ENCODE measurements around the gene HEY2. TPM values are rescaled to one million over a fixed set of nuclear protein-coding genes. Genes with fewer than 3 reads are reported as not detected.
"Not testable (repeated sequence)": the region's sequence is repeated elsewhere in the genome, so short reads cannot be mapped to it uniquely, and the experiment has no call there.

HEY2 gene
- total RNA-seq, 1 donor from 2014 or later, result not detected

DNA sequence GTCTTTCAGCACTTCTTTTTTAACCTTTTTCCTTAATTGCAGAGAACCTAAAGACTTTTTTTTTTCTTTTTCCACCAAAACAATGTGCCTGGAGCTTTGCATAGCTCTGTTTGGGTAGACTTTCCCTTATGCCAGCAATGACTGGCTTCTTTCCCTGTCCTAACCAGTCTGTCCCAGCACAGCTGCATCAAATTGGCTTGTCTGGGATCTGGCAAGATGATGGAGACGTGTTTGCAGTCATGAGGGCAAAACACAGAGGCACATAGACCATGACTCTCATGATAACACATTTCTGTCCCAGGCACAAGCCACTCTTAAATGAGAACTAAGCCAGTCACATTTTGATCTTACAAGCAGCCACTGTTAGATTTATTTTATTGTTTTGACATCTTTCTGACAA, 16.5 kb downstream of the HEY2 start:
- intact Hi-C loops (cut with micrococcal nuclease), result no loop called here

DNA sequence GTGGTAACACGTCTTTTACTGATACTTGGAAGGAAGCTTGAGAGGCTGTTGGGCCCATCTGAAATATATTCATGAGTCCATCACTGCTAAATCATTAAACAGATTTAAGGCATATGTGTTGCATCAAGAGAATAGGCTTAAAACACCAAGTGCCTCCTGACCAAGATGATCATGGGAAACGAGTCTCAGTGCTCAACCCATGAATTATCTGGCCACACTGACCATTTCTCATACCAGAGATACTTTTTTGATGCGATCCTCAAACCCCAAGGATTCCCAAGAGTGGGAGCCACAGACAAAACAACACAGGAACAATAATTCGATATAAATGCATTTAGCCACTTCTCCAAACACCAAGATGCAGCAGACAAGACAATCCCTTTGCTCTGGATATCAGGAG, 17.2 kb downstream of the HEY2 start:
- intact Hi-C loops (cut with micrococcal nuclease), result no loop called here

DNA sequence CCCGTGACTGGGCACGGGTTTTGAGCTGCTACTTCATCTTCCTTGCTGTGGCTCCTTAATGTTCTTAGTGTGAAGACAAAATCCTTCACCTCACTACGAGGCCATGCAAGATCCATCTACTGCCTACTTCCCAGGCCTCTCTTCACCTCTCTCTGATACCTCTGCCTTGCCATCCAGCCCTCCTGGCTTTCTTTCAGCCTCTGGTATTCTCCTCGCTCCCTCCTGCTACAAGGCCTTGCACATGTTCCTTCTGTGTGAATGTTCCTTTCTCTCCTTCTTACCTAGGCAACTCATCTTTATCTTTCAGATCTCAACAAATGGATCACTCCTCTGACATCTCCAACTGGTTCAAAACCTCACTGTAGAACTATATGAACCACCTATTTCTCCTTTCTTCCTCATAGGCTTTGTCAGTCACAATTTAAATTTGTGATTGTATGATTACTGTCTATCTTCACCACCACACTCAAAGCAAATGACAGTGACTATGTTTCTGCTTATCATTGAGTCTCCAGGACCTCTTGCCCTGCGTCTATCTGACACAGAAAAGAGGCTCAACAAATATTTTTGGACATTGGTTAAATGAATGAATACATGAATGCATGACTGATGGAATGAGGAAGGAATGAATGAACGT, 19.8 kb downstream of the HEY2 start:
- intact Hi-C loops (cut with micrococcal nuclease), result loop anchor here (1.0 kb wide), 2 partner anchors 458 to 616 kb away; partner anchors contain the start of gene TPD52L1

DNA sequence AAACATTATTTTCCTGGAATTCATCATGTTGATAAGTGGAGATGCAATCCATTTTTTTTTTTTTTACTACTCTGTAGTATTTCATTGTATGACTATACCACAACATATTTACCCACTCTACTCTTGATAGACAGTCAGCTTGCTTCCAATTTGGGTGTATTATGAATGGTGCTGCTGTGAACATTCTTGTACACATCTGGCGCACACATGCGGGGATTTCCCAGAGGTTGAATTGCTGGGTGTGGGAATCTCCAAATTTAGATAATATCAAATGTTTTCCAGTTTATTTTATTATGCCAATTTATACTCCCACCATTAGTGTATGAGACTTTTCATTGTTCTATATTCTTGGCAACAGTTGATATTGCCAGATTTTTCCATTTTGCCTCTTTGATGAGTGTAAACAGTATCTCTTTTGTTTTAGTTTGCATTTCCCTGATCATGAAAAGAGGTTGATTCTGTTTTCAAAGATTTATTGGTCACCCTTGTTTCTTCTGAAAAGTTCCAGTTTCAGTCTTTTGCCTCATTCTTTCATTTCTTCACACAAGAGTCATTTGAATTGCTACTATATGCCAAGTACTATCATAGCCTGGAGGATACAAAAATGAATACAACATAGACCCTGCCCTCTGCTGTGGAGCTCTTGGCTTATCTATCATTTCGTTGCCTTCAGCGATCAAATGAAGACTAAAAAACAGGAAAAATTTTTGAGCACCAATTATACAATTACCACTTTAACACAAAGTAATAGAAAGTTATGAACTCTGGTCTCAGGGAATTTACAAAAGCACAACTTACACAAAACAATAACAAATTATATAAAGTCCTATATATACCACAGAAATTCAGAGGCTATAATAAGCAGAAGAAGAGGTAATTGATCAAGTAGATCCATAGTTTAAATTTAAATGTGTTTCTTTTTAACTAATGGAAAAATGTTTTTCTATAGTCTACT, 24.2 kb downstream of the HEY2 start:
- intact Hi-C loops (cut with micrococcal nuclease), result no loop called here

DNA sequence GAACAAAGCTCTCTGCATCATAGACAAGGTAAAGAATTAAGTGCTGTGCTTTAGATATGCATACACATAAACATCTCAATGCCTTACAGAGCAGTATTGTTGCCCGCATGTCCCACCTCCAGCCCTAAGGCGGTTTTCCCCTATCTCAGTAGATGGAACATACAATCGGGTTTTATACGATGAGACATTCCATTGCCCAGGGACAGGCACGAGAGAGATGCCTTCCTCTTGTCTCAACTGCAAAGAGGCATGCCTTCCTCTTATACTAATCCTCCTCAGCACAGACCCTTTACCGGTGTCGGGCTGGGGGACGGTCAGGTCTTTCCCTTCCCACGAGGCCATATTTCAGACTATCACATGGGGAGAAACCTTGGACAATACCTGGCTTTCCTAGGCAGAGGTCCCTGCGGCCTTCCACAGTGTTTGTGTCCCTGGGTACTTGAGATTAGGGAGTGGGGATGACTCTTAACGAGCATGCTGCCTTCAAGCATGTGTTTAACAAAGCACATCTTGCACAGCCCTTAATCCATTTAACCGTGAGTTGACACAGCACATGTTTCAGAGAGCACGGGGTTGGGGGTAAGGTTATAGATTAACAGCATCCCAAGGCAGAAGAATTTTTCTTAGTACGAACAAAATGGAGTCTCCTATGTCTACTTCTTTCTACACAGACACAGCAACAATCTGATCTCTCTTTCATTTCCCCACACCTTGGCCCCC, 26.8 kb downstream of the HEY2 start:
- intact Hi-C loops (cut with micrococcal nuclease), result not testable (repeated sequence)

DNA sequence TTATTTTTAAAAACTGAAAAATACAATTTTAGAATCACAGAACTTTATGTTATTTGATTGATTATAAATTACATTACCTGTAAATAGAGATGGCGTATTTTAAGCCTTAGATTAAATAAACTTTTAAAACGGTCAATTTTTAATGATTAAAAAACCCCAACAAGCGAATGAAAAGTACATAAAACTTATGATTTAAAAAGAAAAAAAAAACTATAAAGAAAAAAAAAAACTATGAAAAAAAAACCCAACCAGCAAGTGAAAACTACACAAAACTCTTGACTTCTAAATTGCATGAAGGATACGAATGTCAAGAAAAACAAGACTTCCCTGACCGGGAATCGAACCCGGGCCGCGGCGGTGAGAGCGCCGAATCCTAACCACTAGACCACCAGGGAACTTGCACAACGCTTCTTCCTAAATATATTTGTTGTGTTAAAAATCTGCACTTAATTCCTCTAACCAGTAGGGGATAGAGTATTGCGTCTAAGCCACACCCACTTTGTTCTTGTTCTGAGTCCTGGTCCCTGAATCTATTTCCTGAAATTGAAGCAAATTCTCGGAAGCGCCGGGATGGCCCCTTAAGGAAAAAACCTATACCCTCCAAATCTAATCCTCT, 30.6 kb downstream of the HEY2 start:
- intact Hi-C loops (cut with micrococcal nuclease), result loop anchor here (1.0 to 10.0 kb wide), 9 partner anchors 10 to 1735 kb away; partner anchors contain the start of genes CENPW, HEY2, HINT3 and MTCL3

DNA sequence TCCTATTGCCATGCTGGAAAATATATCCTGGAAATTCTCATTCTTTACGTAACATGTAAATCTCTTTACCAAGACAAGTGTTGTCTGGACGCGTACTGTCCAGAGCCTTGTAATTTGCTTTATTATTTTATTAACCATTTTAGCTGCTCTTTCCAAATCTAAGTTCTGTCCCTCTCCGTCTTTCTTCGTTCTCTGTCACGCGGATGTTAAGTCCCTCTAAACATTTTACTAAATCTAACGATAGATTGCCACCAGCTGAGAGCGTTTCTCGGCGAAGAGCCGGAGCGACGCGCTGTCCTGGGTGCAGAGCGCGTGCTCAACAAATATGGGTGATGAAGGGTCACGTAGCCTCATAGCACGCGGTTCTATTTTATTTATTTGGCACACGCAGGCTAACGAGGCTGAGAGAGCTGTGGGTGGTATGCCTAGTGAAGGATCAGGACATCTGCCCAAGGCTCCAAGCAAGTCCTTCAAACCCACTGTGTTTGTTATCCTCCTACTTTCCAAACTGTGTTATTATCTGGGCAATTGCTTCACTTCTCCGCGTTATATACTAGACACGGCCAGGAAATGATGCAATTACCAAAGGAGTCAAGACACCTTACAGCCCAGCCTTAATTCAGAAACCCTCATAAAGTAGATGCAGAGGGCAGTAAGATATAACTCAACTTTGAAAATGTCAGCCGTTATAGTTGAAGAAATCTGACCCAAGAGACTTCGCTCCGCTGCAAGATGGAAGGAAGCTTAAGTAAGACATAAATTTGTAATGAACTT, 31.3 kb downstream of the HEY2 start:
- intact Hi-C loops (cut with micrococcal nuclease), result loop anchor here (1.0 to 10.0 kb wide), 10 partner anchors 10 to 1734 kb away; partner anchors contain the start of genes CENPW, HEY2, HINT3 and MTCL3

DNA sequence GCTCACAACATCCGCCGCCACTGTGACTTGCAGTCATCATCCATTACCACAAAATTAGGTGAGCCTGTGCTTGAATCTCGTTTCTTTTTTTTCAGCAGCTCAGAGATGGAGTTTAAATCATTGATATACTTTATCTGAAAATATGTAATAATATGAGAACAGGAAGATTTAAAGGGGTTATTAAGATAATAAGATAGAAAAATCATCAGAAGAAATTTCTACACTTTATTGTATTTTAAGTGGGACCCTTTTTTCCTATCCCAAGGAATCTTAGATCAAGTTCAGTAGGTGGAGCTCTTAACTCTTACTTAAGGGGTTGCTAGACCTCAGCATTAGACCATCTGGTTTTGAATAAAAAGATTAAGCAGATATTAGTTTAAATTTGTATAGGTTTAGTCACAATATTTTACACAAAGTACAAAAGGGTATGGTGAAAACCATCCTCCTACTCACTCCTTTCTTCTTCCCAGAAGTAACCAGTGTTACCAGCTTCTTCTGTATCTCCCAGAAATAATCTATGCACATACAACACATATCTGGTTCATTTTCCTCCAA, 32.0 kb downstream of the HEY2 start:
- intact Hi-C loops (cut with micrococcal nuclease), result loop anchor here (1.0 to 10.0 kb wide), 4 partner anchors 47 to 1733 kb away; partner anchors contain the start of genes MTCL3 and RNF146

DNA sequence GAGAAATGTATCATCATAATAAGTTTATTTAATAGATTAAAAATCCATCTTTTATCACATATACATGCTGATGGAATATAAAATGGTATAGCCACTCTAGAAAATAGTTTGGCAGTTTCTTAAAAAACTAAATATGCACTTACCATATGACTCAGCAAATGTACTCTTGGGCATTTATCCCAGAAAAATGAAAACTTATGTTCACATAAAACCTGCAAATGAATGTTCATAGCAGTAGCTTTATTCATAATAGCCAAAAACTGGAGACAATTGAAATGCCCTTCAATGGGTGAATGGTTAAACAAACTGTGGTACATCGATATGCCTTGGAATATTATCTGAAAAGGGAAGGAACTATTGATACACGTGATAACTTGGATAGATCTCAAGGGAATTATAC, 34.9 kb downstream of the HEY2 start:
- intact Hi-C loops (cut with micrococcal nuclease), result loop anchor here (10.0 kb wide), 2 partner anchors 1480 to 1730 kb away; partner anchors contain the start of genes MTCL3 and RNF146

DNA sequence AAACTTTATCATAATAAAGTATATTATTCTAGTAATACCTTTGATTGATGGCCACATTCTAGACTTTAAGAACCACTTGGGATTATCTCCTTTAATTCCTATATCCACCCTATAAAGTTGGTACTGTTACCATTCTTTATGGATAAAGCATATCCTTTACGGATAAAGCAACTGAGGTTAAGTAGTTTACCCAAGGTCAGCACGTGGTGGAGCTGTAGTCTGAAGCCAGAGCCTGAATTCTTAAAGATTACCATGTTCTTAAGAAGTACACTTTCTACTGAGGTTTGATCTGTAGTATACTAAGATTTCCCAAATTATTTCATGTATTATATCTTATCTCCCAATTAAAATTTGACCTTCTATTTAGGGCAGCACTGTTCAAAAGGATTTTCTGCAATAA, 38.4 kb downstream of the HEY2 start:
- intact Hi-C loops (cut with micrococcal nuclease), result loop anchor here (10.0 kb wide), 2 partner anchors 1477 to 1727 kb away; partner anchors contain the start of genes MTCL3 and RNF146

DNA sequence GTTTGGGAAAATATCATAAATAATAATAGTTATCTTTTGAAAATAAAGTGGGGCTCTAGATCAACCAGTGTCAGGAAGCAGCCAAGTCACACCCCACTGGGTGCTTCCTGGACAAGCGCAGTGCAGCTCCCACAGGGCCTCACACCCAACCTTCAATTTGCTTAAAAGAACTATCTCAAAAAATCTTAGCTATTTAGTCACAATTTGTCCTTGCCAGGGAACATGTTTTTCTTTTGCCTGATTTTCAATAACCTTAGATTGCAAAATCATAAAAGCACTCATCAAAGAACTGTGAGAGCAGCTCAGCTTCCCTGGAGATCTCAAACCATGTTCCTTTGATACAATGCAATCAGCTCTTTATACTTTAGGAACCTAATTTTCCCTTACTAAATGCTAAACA, 39.7 kb downstream of the HEY2 start:
- intact Hi-C loops (cut with micrococcal nuclease), result loop anchor here (1.0 to 10.0 kb wide), 3 partner anchors 197 to 1726 kb away; partner anchors contain the start of genes MTCL3, RNF146 and TRMT11

DNA sequence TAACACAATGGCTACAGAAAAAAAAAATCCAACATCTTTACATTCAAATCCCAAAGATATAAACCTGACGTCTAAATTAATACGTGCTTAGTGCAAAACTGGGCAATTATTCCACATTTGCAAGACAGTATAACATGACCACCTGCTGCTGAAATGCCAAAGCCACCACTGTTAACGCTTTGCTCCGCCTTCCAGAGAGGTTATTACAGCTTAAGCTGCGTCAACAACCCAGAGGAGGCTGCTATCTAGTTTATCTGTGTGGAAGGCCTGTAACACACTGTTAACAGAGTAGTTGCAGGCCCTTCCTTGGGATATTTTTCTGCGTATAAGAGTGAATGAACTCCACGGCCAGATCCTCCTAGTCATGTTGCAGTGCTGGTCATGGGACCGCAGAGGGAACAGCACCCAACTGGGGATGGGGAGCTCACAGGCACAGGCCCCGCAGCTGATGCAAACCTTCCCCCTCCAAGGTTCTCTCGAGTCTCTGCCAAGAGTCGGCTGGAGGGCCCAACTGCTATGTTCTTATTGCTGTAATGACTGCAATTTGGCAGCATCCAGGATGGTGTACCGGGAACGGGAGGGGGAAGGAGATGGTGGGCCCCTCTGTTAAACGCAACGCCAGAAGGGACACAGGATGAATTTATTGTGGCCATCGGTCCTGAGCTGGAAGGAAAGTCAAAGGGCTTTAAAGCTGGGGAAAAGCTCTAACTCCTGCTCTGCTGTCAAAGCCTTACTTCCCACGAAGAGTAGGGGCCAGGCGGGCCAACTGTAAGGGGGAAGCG, 40.3 kb downstream of the HEY2 start:
- intact Hi-C loops (cut with micrococcal nuclease), result loop anchor here (1.0 to 10.0 kb wide), 7 partner anchors 9 to 1725 kb away; partner anchors contain the start of genes HEY2, HINT3, MTCL3 and RNF146

DNA sequence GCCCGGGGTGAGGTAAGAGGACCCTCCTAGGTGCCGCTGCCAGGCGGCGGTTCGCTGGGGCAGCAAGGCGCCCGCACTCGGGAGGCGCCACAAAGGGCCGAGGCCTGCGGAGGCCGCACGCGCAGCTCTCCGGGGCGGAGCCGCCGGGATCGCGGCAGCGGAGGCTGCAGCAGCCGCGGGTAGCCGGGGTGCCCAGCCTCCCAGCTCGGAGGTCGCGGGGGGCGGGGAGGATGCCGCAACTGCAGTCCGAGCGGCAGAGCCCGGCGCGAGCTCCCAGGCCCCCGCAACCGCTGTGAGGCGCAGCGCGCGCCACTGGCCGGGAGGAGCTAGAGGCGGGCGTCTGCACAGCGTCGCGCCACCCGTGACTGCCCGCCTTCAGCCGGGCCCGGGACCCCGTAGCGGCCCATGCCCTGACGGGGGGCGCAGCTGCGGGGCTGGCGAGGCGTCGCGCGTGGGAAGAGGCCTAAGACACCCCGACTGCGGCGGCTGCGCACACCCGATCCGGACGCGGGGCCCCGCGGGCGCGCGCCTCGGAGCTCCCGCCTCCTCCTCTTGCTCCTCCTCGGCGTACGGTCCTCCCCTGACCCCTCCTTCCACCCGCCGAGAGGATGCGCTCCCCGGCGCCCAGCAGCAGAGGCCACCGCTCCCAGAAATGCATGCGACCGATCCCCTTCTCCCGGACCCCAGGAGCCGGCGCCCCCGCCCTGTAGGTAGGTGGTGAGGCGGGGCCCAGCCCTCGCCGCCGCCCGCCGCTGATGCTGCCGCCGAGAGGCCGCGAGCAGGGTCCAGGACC, 41.1 kb downstream of the HEY2 start, which contains the start of gene NCOA7:
Gene NCOA7, plus strand, starts transcription at position 603 of the 793 bp plus-strand sequence. CDS start 24,395 bp downstream, outside the sequence.
- intact Hi-C loops (cut with micrococcal nuclease), result loop anchor here (1.0 to 2.0 kb wide), 6 partner anchors 10 to 166 kb away; partner anchors contain the start of genes HEY2 and HINT3

DNA sequence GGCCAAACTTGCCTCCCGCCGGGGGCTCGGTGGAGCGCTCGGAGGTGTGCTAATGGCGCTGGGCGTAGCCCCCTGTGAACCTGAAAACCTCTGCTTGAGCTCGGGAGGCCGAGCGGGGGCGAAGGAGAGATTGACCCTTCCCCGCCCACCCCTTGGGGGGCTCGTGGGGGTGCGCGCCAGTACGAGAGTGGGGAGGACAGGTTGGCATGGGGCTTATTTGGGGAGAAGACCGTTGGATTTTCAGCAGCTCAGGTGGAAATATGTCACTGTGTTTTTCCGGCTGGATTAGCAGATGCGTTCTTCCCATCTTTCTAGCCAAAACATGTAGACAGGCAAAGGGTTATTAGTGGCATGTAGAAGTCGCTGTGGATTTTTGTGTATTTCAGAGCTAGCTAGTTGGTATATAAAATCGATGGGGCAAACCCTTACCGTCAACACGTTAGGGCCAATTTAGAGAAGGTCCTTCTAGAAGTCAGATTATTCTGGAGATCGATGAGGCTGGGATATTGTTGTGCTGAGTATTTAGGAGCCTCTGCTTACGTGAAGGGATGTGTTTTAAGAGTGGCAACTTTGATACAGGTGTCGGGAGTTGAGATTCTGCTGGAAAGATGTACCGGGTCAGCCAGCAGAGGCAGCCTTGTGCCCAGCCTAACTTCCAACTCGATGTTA, 41.9 kb downstream of the HEY2 start:
- intact Hi-C loops (cut with micrococcal nuclease), result loop anchor here (1.0 to 2.0 kb wide), 4 partner anchors 14 to 128 kb away; partner anchors contain the start of gene HEY2

DNA sequence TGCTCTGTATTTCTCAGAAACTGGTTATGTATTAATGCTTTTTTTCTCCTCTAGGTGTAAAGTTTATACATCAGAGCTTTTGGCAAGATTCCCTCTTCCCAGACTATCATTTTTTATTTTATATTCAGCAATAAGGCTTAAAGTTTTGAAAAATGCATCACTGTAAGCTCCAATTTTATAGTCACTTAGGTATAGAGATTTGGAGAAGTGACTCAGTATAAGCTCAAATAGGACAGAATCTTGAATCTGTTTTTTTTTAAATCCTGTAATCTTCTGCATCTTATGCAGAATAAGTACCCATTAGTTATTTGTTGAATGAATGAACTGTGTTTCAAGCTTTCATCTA, 42.4 kb downstream of the HEY2 start:
- intact Hi-C loops (cut with micrococcal nuclease), result loop anchor here (1.0 to 2.0 kb wide), 4 partner anchors 13 to 128 kb away; partner anchors contain the start of gene HEY2

DNA sequence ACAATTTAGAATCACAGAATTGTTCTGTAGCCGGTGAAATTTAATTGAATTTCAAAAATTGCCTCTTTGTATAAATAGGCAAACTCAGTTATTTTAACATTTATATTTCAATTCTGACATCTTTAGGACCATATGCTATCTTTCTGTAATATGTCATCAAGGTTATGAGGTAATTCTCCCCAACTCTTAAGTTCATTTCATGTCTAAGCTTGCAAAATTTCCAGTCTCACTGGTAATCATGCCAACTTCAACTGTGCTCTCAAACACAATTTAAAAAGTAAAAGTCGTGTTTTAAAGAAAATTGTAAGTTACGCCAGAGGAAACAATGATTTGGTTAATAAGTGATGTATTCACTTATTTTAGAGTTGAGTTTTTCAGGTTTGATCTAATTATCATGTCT, 42.7 kb downstream of the HEY2 start:
- intact Hi-C loops (cut with micrococcal nuclease), result no loop called here

DNA sequence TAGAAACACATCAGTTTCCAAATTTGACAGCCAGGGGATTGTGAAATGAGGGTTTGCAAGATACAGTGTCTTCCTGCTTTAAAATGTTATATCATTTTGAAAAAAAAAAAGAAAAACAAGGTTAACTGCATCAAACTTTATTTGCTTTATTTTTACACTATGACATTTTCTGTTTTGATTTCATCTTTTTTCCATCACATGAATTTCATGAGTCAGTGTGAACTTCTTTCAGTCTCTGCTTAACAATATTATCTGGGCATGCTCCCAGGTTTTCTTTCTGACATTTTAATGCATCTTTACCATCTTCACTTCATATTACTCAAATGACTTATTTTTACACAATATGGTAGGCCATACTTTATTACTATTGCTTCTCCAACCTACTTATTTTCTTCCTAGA, 43.2 kb downstream of the HEY2 start:
- intact Hi-C loops (cut with micrococcal nuclease), result loop anchor here (1.0 kb wide), 1 partner anchor 113 kb away; no protein-coding TSS in a partner anchor

Measured in T-helper 2 cell treated with Interferon-gamma antibody and Interleukin-4, amounts not matched to agents 100 ng/mL and 5 ng/mL, for 36 hours (primary cell).